HG03521 (cell line): ENCODE results near the gene PCGF2.

Experiments
- ATAC-seq: cut with Tn5 transposase; IDR thresholded peaks from one replicate; pipeline ENCODE4 v1.9.1; 2021; ENCODE audit warnings: mild to moderate bottlenecking, moderate library complexity; ENCODE audit not compliant: unreplicated experiment

The PCGF2 gene

GRCh38 chr17:38719943-38720641 lies 28.0 kb downstream of the PCGF2 start:
- ATAC-seq: no peak

- no peak for ATAC-seq
These were observed 28.7 kb downstream of the PCGF2 start for GRCh38 chr17:38719289-38719942.

GRCh38 chr17:38717139-38717745 lies 30.9 kb downstream of the PCGF2 start:
- no peak for ATAC-seq

GRCh38 chr17:38716368-38717005 lies 31.6 kb downstream of the PCGF2 start:
- ATAC-seq: no peak

GRCh38 chr17:38715216-38715943 lies 32.8 kb downstream of the PCGF2 start:
- ATAC-seq: no peak

- no peak for ATAC-seq
These were observed 34.6 kb downstream of the PCGF2 start for GRCh38 chr17:38713456-38714075.

GRCh38 chr17:38712593-38712992 lies 35.5 kb downstream of the PCGF2 start:
- ATAC-seq: no peak

GRCh38 chr17:38711792-38712571 lies 36.2 kb downstream of the PCGF2 start:
- ATAC-seq: no peak

- ATAC-seq: no peak
These were observed 37.2 kb downstream of the PCGF2 start for GRCh38 chr17:38710985-38711384.

GRCh38 chr17:38710604-38710962 lies 37.6 kb downstream of the PCGF2 start:
- no peak for ATAC-seq

GRCh38 chr17:38709864-38710603 lies 38.1 kb downstream of the PCGF2 start:
- no peak for ATAC-seq

GRCh38 chr17:38709104-38709820 lies 38.9 kb downstream of the PCGF2 start:
- ATAC-seq: no peak

- no peak for ATAC-seq
These were observed 40.3 kb downstream of the PCGF2 start for GRCh38 chr17:38707678-38708351.

- no peak for ATAC-seq
These were observed 41.5 kb downstream of the PCGF2 start for GRCh38 chr17:38706505-38707216.

- ATAC-seq: no peak
These were observed 42.2 kb downstream of the PCGF2 start for GRCh38 chr17:38705803-38706504.

- no peak for ATAC-seq
These were observed 42.7 kb downstream of the PCGF2 start for GRCh38 chr17:38705523-38705802.
